Lower leg skin (tissue), 3 donors: ENCODE measurements around the gene MED20.

ENCODE experiments used
- CTCF ChIP-seq, 3 donors: fragments of 450-650 bp; IDR thresholded peaks; one replicate each; pipeline ENCODE4 v1.5.1; 2016; ENCODE audit warnings: antibody characterized with exemption in 3 of 3, mild to moderate bottlenecking in 3 of 3, moderate library complexity in 2 of 3
- POLR2A ChIP-seq, 2 donors: fragments of 450-650 bp; IDR thresholded peaks; one replicate each; pipeline ENCODE4 v1.6.1; 2016 to 2017; ENCODE audit warnings: antibody characterized with exemption in 2 of 2, mild to moderate bottlenecking in 1 of 2, moderate library complexity in 1 of 2

GRCh38 chr6:41885930-41886329 lies 35.0 kb downstream of the MED20 start:
- TF ChIP-seq CTCF (IDR thresholded peaks at IDR 0.05) (no peak), POLR2A (IDR thresholded peaks at IDR 0.05) (no peak)
